GM19438 (cell line): Measurements from ENCODE around the gene MALSU1.

Source experiments
- ATAC-seq: cut with Tn5 transposase; IDR thresholded peaks from one replicate; pipeline ENCODE4 v1.9.1; 2021; ENCODE audit warnings: low read depth; ENCODE audit not compliant: unreplicated experiment

The MALSU1 gene

DNA sequence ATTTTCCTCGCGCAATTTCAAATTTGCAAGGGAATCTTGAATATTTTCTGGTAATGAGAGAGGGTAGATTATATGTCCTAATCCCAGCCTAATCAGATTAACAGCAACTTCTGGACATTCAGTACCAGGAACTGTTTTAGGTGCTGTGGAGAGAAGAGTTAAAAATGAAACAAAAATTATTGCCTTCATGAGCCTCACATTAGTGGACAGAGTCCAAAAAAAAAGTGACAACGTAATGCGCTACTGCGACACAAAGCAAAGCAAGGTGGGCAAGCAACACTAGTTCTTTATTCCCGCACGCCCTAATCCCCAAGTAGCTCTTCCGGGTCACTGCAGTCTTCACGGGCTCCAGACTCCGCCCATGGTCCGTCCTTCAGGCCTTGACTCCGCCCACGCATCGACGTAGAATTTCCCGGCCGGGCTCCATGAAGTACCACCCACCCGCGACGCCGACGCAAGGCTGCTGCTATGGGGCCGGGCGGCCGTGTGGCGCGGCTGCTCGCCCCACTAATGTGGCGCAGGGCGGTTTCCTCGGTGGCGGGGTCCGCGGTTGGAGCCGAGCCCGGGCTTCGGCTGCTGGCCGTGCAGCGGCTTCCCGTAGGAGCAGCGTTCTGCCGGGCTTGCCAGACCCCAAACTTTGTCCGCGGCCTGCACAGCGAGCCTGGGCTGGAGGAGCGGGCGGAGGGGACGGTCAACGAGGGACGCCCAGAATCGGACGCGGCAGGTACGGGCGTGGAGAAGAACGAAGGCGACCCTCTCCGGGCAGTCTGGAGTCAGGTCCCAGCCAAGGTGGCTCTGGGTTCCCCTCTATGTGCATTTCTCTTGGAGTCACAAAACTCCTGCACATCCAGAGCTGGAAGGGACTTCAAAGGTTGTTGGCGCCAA, at the start of gene MALSU1:
Gene MALSU1, plus strand, starts transcription at position 455 of the 885 bp plus-strand sequence. Its CDS starts 14 bp downstream, at position 469.
- ATAC-seq, result peak; percentile 100

DNA sequence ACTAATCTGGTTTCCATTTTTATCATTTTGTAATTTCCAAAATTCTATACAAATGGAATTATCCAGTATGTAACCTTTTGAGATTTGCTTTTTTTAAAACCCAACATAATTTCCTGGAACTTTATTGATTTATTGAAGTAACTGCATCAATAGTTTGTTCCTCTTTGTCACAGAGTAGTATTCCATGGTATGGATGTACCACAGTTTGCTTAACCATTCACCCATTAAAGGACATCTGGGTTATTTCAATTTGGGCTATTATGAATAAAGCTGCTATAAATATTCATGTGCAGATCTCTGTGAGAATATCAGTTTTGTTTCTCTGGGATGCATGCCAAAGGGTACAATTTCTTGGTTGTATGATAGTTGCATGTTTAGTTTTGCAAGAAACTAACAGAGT, 49.7 kb upstream of the MALSU1 start:
- ATAC-seq, result no peak

DNA sequence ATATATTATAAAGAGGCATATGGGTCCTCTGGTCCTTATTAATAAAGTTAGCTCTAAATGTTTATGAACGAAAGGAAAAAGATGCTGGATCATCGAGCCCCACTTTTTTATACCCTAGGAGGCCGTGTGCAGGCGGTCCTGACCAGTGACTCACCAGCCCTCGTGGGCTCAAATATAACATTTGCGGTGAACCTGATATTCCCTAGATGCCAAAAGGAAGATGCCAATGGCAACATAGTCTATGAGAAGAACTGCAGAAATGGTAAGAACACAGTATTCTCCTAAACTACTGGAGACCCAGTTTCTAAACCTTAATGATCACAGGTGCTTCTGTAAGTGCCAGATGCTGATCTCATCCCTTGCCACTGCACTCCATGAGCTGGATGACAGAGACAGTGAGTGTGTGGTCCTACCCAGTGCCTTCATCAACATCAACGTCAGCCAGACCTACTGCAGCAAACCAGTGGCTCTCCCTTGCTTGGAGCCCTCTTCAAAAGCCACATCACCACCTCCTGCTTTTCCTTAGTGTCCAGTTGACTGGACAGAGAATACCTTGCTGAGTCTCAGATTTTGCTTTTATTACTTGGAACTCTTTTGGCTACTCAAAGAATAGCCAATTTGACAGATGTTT, 45.0 kb upstream of the MALSU1 start:
- ATAC-seq, result no peak

- no peak for ATAC-seq
Measured at GRCh38 chr7:23256731-23257130, 42.4 kb upstream of the MALSU1 start.

DNA sequence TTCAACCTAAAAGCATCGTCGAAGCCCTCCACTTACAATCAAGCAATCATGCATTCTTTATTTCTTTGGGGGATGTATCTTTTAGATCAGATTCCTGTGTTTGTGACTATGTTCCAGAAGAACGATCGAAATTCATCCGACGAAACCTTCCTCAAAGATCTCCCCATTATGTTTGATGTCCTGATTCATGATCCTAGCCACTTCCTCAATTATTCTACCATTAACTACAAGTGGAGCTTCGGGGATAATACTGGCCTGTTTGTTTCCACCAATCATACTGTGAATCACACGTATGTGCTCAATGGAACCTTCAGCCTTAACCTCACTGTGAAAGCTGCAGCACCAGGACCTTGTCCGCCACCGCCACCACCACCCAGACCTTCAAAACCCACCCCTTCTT, 38.8 kb upstream of the MALSU1 start:
- no peak for ATAC-seq

DNA sequence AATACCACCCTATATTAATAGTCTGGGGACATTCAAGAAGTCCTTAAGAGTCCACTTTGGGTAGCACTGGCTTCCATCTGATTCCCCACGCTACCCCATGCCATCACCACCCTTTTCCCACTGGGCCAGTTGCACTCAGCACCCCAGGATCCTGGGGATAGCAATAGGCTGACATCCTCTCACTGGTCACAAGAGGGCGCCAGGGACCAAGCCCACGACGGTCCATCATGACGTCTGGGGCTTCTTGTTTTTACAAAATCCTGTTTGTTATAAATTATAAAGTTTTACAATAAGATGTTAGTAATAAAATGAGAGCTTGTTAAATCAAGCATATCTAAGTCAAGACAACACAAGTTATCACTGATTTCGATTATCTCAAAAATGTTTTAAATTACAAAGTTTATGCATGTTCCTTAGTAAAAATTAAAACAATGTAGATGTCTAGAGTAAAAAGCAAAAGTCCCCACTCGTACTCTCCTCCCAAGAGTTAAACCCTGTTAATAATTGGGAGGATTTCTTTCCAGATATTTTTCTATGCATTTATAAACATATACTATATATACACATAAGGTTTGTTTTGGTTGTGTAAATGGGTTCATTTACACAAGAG, 37.2 kb upstream of the MALSU1 start:
- peak; percentile 66 for ATAC-seq

DNA sequence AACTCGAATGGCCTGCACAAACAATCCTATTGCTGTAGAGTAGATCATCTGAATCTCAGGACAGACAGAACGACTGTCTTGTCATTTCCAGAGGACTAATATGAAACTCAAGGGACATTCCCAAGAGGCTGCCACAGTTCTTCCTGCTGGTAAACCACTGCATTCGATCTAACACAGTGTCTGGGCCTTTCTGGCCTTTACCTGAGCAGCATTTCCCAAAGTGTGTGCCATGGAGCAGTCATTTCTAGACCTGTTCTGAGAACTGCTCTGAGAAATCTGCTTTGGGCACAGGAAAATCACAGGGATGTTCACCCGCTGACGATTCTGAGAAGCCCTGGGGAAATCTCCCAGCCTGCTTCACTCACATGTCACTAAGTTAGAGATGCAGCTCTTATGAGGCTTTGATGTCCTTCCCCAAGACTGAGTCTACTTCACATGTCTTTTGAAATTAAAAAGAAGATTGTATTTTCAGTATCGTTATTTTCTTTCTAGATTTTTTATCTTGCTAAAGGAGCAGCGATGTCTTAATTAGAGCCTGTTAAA, 34.2 kb upstream of the MALSU1 start:
- no peak for ATAC-seq

DNA sequence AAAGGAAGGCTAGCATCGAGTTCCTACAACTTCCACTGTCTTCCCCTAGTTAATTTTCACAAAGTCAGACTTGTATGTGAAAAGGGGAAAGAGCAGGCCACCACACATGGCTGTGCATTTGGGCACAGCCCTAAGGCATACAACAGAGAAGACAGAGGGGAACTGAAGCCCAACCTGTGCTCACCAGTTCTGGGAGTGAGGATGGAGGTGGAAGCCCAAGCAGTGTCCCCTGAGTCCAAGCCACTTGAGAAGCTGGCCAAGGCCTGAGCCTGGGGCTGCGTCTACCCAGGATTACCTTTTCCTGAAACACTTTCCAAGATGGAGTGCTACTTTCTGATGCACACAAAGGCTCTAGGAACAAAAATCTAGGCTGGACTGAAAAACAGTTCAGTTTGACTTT, 32.2 kb upstream of the MALSU1 start:
- no peak for ATAC-seq

DNA sequence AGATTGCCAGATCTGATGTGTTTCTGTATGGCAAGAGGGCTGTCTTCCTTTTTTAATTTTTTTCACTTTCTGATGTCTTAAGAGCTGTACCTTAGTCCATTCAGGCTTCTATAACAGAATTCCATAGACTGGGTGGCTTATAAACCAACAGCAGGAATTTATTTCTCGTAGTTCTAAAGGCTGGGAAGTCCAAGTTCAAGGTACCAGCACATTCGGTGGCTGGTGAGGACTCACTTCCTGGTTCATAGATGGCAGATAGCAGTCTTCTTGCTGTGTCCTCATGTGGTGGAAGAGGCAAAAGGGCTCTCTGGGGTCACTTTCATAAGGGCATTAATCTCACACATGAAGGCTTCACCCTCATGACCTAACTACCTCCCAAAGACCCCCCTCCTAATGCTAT, 31.8 kb upstream of the MALSU1 start:
- no peak for ATAC-seq

GRCh38 chr7:23268167-23268566, 31.0 kb upstream of the MALSU1 start:
- no peak for ATAC-seq

- no peak for ATAC-seq
Measured at GRCh38 chr7:23268746-23269145, 30.4 kb upstream of the MALSU1 start.

DNA sequence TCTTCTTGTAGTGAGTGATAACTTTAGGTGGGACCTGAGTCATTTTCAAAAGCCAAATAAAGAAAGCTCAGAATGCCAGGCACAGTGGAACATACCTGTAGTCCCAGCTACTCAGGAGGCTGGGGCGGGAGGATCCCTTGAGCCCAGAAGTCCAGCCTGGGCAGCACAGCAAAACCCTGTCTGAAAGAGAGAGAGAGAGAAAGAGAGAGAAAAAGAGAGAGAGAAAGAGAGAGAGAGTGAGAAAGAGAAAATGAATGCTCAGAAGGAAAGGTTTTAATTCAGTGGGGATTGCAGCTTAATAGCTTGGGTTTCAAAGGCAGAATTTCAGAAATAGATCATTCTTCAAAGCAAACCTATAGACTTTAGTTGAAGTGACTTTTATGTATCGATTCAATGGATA, 26.9 kb upstream of the MALSU1 start:
- no peak for ATAC-seq

DNA sequence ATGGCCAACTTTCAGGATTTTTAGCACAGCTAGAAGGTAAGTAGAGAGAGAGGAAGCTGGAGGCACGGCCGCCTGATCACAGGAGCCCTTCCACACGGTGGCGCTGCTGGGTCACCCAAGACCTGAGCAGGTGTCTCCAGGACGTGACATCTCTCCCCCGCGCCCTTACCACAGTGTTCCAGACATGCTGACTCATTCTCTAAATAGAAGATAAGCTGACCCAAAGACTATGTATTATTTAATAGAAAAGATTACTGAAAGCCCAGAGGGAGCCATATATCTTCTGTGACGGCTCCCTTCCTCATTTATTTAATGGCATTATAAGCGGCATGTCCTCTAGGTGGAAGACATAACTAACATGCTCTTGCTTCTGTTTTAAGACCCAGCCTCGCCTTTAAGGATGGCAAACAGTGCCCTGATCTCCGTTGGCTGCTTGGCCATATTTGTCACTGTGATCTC, 26.0 kb upstream of the MALSU1 start:
- peak; percentile 94 for ATAC-seq

DNA sequence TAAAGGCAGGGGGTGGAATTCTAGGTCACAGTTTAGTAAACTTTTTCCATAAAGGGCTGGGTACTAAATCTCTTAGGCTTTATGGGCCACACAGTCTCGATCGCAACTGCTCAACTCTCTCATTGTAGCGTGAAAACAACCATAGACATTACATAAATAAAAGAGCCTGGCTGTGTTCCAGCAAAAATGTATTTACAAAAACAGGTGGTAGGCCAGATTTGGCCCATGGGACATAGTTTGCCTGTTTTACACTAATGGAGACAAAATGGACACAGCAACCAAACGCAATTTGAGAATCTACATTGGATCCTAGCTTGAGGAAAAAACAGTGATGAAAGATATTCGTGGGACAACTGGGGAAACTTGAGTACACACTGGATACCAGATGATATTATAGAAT, 23.2 kb upstream of the MALSU1 start:
- ATAC-seq, result no peak

DNA sequence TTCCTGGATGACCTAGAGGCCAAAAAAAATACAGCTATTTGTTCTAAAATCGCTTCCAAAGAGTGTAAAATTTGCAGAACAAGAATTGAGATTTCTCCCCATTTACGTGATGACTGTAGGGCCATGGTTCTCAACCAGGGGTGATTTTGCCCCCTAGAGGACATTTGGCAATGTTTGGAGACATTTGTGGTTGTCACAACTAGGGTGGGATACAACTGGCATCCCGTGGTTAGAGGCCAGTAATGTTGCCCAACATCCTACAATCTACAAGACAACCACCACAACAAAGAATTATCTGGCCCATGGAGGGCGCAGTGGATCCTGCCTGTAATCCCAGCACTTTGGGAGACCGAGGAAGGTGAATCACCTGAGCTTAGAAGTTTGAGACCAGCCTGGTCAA, 22.8 kb upstream of the MALSU1 start:
- no peak for ATAC-seq

DNA sequence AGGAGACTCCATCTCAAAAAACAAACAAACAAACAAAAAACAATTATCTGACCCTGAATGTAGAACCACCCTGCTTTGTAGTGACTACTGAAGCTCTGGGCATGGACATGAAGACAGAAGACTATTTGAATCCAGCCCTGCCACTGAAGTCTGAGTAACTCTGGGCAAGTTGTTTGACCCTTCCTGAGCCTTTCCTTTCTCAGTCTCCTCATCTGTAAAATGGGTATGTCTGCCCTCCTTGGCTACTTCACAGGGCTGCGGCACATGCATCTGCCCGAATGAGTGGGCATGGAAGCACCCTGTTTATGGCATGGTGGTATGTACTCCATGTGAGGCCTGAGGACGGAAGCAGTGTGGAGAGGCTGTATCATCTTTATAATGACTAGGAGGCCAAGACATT, 22.2 kb upstream of the MALSU1 start:
- ATAC-seq, result no peak

GRCh38 chr7:23277359-23277989, 21.7 kb upstream of the MALSU1 start:
- ATAC-seq, result no peak

GRCh38 chr7:23279819-23280525, 19.2 kb upstream of the MALSU1 start:
- ATAC-seq, result no peak

- ATAC-seq, result no peak
Measured at GRCh38 chr7:23283086-23283485, 16.1 kb upstream of the MALSU1 start.

DNA sequence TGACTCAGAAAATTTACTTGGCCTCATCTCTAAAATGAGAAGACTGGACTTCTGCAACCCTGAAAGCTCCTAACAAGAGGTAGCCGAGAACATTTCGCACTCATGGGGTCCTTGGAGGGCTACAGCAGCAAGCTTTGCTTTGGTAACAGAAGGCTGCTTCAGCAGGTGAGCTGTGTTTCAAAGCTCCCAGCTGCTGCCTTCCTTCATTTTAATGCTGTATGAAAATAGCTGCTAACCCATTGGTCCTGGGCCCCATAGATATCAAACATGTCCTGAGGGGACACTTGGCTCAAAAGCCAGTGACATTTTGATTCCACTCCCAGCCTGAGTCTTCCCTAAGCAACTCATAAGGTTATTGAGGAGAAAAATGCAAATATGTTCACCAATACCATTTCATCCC, 14.3 kb upstream of the MALSU1 start:
- ATAC-seq, result no peak
